GM12891 (cell line): ENCODE data around the gene SMG1.

Experiments used
- POLR2AphosphoS5 ChIP-seq: IDR thresholded peaks from 2 replicates; pipeline ENCODE4 v1.6.1; 2011; ENCODE audit warnings: low read depth, low read length, control low read depth
- SPI1 ChIP-seq: IDR thresholded peaks from 2 replicates; pipeline ENCODE4 v1.6.1; 2011; ENCODE audit warnings: low read depth, low read length, control low read depth

DNA sequence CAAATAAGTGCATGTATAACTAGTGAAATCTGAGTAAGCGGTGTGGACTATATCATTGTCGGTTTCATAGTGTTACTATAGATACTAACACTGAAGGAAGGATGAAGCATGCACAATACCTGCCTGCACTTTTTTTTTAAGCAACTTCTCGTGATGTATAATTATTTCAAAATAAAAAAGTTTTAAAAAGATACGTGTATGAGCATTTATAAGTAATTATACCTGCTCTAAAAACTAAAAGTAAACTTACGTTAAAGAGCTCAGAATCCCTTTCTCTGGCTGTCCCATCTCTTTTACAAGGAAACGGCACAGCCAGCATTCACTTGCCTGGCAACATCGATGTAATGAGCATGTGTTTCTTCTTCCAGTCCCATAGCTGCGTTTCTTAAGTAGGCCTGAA lies 93.6 kb downstream of the SMG1 start:
- no peak for TF ChIP-seq POLR2AphosphoS5
- TF ChIP-seq SPI1 = no peak
